ENCODE data around the gene NSG1. TPM values are rescaled to one million over a fixed set of nuclear protein-coding genes. Genes with fewer than 3 reads are reported as not detected.

NSG1 gene
- total and polyA plus RNA-seq, 2 of the 13 experiments (the other 11 are each of a cell fraction or from before 2014, with no cell fraction given), result not detected

GRCh38 chr4:4413373-4413725 lies 26.4 kb downstream of the NSG1 start:
- Histone ChIP-seq H3K4me3 (replicated peaks in 1 of 3; ENCODE audit: insufficient read depth in 1 of 3, low read depth in 2 of 3, low read length in 3 of 3) (no peak overlapping the region), H3K36me3 (replicated peaks in 1 of 2; ENCODE audit: control insufficient read depth in 1 of 2, insufficient read depth in 2 of 2, low read length in 2 of 2) (no peaks in the 10 kb centered on the region), H3K4me1 (ENCODE audit: insufficient read depth, low read length) (no peaks in the 10 kb centered on the region), H3K27me3 (ENCODE audit: control insufficient read depth in 1 of 2, insufficient read depth in 2 of 2, low read length in 2 of 2) (peaks cover 0 to 7% of the 10 kb centered on the region in 2 experiments; a peak in 1 of 5 replicates), H3K9me3 (ENCODE audit: low read length) (no peaks in the 10 kb centered on the region), H4K20me1 (ENCODE audit: insufficient read depth, low read length) (no peaks in the 10 kb centered on the region), H3K79me2 (ENCODE audit: insufficient read depth, low read length) (no peaks in the 10 kb centered on the region), H3K4me2 (ENCODE audit: low read depth, low read length) (no peak overlapping the region), H2AFZ (ENCODE audit: low read length) (no peak overlapping the region), H3K9ac (ENCODE audit: insufficient read depth, low read depth, low read length) (no peak overlapping the region), H3K27ac (ENCODE audit: extremely low read length, insufficient read depth, low read length) (no peak overlapping the region)
- POLR2A ChIA-PET, result no interaction called here
- in situ Hi-C loops (cut with HindIII; ENCODE audit: extremely low pct_ligation_motif_present, low pct_unique_long_range_greater_than_20kb), result no loop called here
- CTCF ChIA-PET (ENCODE audit: low intra/inter-chr PET ratio, low total read pairs), result no interaction called here
- DNase-seq (ENCODE audit: low spot score) (no peak), ATAC-seq (no peak), FAIRE-seq (no peak)
- WGBS (ENCODE audit: low lambda C conversion rate), result 93% methylated on average over 10 of the region's 10 CpGs
- no TSS peak for BruUV-seq (replicated peaks)
- intact Hi-C loops (cut with micrococcal nuclease; ENCODE audit: unreplicated experiment), result no loop called here
- TF ChIP-seq NFATC3 (CRISPR knock-in tag; IDR thresholded peaks at IDR 0.05) (no peak), AGO2 (optimal IDR thresholded peaks at IDR 0.05; ENCODE audit: low read depth, low read length) (peak; percentile 47), HMG20B (CRISPR knock-in tag; conservative IDR thresholded peaks at IDR 0.05) (no peak), BRCA1 (CRISPR knock-in tag; IDR thresholded peaks at IDR 0.05) (no peak), ZNF615 (CRISPR knock-in tag; IDR thresholded peaks at IDR 0.05; ENCODE audit: borderline replicate concordance) (no peak)

- no peak overlapping the region for H3K9ac ChIP-seq (ENCODE audit: insufficient read depth, low read depth, low read length)
- H3K4me2 ChIP-seq (ENCODE audit: low read depth, low read length), result no peak overlapping the region
- FAIRE-seq (no peak), ATAC-seq (no peak; the same call in 2 of the 3 replicates), DNase-seq (ENCODE audit: low spot score) (no peak)
- 84% methylated on average over 5 of the region's 7 CpGs for WGBS (ENCODE audit: low lambda C conversion rate)
- no peak overlapping the region for H3K27ac ChIP-seq (ENCODE audit: extremely low read length, insufficient read depth, low read length)
- peaks cover 3% of the 10 kb centered on the region in 2 experiments; a peak in 2 of 5 replicates for H3K36me3 ChIP-seq (replicated peaks in 1 of 2; ENCODE audit: control insufficient read depth in 1 of 2, insufficient read depth in 2 of 2, low read length in 2 of 2)
- no peaks in the 10 kb centered on the region for H3K4me1 ChIP-seq (ENCODE audit: insufficient read depth, low read length)
- H3K27me3 ChIP-seq (ENCODE audit: control insufficient read depth in 1 of 2, insufficient read depth in 2 of 2, low read length in 2 of 2), result peaks cover 0 to 3% of the 10 kb centered on the region in 2 experiments; a peak in 1 of 5 replicates
- H2AFZ ChIP-seq (ENCODE audit: low read length), result no peak overlapping the region
- POLR2A ChIA-PET, result no interaction called here
- CTCF ChIA-PET (ENCODE audit: low intra/inter-chr PET ratio, low total read pairs), result no interaction called here
- no peaks in the 10 kb centered on the region for H3K79me2 ChIP-seq (ENCODE audit: insufficient read depth, low read length)
- no peak overlapping the region for H3K4me3 ChIP-seq (replicated peaks in 1 of 3; ENCODE audit: insufficient read depth in 1 of 3, low read depth in 2 of 3, low read length in 3 of 3)
- H4K20me1 ChIP-seq (ENCODE audit: insufficient read depth, low read length), result no peaks in the 10 kb centered on the region
- in situ Hi-C loops (cut with HindIII; ENCODE audit: extremely low pct_ligation_motif_present, low pct_unique_long_range_greater_than_20kb), result no loop called here
- BruUV-seq (replicated peaks), result no TSS peak
- intact Hi-C loops (cut with micrococcal nuclease; ENCODE audit: unreplicated experiment), result no loop called here
- H3K9me3 ChIP-seq (ENCODE audit: low read length), result no peaks in the 10 kb centered on the region
- TF ChIP-seq ZNF280B (CRISPR knock-in tag; IDR thresholded peaks at IDR 0.05; ENCODE audit: borderline replicate concordance) (no peak), ZNF781 (CRISPR knock-in tag; IDR thresholded peaks at IDR 0.05; ENCODE audit: borderline replicate concordance, not compliant biosample characterization) (no peak), CBX5 (CRISPR knock-in tag; IDR thresholded peaks at IDR 0.05; ENCODE audit: borderline replicate concordance) (no peak), ARID2 (CRISPR knock-in tag; IDR thresholded peaks at IDR 0.05; ENCODE audit: borderline replicate concordance) (no peak)
These were observed 26.9 kb downstream of the NSG1 start for GRCh38 chr4:4413806-4414205.

Measured in HepG2 (cell line).